ENCODE measurements around the gene RIPK1. TPM values are rescaled to one million over a fixed set of nuclear protein-coding genes. Genes with fewer than 3 reads are reported as not detected.

Gene RIPK1
- total and polyA plus RNA-seq, 9 of the 15 experiments (the other 6 are each of a cell fraction or from before 2014, with no cell fraction given) = 3.8 to 24.9 (median 17.7) TPM

DNA sequence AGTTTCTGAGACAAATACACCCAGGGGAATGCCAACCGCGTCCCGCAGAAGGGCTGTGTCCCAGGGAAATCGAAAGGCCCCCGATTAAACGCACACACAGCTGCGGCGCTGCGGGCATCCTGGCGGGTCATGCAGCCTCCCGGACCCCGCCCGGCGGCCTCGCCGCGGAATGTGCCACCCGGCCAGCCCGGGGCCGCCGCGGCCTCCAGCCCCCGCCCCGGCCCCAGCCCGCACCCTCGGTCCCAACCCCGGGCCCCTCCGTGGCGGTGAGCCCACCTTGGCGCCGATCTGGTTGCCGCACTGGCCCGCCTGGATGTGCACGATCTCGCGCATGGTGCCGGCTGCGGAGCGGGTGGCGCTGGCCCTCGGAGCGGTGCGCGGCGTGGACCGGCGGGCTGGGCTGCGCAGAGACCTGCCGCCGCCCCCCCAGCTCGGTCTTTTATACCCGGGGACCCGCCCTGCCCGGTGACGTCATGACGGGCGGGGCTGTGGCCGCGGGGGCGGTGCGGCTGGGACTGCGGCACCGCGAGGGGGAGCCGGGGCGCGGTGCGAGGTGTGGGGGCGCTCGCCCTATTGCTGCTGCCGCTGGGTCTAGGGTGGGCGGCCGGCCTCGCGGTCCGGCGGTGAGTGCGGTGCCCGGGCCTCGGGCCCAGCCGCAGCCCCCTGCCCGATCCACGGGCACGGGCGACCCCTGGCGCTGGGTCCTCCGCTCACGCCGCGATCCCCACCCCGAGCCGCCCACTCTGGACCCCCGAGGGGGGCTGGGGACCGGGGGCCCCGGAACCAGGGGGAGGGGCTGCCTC, 89.0 kb downstream of the RIPK1 start, which contains the start of gene TUBB2A (continued):
- TF ChIP-seq, protein P1, sequence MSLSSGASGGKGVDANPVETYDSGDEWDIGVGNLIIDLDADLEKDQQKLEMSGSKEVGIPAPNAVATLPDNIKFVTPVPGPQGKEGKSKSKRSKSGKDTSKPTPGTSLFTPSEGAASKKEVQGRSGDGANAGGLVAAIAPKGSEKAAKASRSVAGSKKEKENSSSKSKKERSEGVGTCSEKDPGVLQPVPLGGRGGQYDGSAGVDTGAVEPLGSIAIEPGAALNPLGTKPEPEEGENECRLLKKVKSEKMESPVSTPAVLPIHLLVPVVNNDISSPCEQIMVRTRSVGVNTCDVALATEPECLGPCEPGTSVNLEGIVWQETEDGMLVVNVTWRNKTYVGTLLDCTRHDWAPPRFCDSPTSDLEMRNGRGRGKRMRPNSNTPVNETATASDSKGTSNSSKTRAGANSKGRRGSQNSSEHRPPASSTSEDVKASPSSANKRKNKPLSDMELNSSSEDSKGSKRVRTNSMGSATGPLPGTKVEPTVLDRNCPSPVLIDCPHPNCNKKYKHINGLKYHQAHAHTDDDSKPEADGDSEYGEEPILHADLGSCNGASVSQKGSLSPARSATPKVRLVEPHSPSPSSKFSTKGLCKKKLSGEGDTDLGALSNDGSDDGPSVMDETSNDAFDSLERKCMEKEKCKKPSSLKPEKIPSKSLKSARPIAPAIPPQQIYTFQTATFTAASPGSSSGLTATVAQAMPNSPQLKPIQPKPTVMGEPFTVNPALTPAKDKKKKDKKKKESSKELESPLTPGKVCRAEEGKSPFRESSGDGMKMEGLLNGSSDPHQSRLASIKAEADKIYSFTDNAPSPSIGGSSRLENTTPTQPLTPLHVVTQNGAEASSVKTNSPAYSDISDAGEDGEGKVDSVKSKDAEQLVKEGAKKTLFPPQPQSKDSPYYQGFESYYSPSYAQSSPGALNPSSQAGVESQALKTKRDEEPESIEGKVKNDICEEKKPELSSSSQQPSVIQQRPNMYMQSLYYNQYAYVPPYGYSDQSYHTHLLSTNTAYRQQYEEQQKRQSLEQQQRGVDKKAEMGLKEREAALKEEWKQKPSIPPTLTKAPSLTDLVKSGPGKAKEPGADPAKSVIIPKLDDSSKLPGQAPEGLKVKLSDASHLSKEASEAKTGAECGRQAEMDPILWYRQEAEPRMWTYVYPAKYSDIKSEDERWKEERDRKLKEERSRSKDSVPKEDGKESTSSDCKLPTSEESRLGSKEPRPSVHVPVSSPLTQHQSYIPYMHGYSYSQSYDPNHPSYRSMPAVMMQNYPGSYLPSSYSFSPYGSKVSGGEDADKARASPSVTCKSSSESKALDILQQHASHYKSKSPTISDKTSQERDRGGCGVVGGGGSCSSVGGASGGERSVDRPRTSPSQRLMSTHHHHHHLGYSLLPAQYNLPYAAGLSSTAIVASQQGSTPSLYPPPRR (CRISPR knock-in tag; IDR thresholded peaks at IDR 0.05; ENCODE audit: borderline replicate concordance) = no peak
- TF ChIP-seq NCOR1 (IDR thresholded peaks at IDR 0.05) (peak; percentile 64; the same call in 1 of the 2 replicates), ZFP30 (CRISPR knock-in tag; IDR thresholded peaks at IDR 0.05; ENCODE audit: borderline replicate concordance) (no peak), HDAC8 (tag; IDR thresholded peaks at IDR 0.05) (no peak), KLF16 (IDR thresholded peaks at IDR 0.05) (peak; percentile 67), HNRNPLL (IDR thresholded peaks at IDR 0.05; ENCODE audit: low read depth, low read length, poor library complexity, severe bottlenecking) (no peak), NUFIP1 (IDR thresholded peaks at IDR 0.05; ENCODE audit: partially characterized antibody) (no peak), PHTF2 (CRISPR knock-in tag; IDR thresholded peaks at IDR 0.05) (no peak)
- TF ChIP-seq, protein P2, sequence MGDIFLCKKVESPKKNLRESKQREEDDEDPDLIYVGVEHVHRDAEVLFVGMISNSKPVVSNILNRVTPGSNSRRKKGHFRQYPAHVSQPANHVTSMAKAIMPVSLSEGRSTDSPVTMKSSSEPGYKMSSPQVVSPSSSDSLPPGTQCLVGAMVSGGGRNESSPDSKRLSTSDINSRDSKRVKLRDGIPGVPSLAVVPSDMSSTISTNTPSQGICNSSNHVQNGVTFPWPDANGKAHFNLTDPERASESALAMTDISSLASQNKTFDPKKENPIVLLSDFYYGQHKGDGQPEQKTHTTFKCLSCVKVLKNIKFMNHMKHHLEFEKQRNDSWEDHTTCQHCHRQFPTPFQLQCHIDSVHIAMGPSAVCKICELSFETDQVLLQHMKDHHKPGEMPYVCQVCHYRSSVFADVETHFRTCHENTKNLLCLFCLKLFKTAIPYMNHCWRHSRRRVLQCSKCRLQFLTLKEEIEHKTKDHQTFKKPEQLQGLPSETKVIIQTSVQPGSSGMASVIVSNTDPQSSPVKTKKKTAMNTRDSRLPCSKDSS (IDR thresholded peaks at IDR 0.05; ENCODE audit: low read depth, partially characterized antibody) = no peak
- TF ChIP-seq, protein P3, sequence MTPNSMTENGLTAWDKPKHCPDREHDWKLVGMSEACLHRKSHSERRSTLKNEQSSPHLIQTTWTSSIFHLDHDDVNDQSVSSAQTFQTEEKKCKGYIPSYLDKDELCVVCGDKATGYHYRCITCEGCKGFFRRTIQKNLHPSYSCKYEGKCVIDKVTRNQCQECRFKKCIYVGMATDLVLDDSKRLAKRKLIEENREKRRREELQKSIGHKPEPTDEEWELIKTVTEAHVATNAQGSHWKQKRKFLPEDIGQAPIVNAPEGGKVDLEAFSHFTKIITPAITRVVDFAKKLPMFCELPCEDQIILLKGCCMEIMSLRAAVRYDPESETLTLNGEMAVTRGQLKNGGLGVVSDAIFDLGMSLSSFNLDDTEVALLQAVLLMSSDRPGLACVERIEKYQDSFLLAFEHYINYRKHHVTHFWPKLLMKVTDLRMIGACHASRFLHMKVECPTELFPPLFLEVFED (CRISPR knock-in tag; conservative IDR thresholded peaks at IDR 0.05) = no peak
- TF ChIP-seq, protein P4, sequence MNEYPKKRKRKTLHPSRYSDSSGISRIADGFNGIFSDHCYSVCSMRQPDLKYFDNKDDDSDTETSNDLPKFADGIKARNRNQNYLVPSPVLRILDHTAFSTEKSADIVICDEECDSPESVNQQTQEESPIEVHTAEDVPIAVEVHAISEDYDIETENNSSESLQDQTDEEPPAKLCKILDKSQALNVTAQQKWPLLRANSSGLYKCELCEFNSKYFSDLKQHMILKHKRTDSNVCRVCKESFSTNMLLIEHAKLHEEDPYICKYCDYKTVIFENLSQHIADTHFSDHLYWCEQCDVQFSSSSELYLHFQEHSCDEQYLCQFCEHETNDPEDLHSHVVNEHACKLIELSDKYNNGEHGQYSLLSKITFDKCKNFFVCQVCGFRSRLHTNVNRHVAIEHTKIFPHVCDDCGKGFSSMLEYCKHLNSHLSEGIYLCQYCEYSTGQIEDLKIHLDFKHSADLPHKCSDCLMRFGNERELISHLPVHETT (CRISPR knock-in tag; conservative IDR thresholded peaks at IDR 0.05 in 1 of 2, IDR thresholded peaks at IDR 0.05 in 1 of 2) = no peak
- TF ChIP-seq, protein P5, sequence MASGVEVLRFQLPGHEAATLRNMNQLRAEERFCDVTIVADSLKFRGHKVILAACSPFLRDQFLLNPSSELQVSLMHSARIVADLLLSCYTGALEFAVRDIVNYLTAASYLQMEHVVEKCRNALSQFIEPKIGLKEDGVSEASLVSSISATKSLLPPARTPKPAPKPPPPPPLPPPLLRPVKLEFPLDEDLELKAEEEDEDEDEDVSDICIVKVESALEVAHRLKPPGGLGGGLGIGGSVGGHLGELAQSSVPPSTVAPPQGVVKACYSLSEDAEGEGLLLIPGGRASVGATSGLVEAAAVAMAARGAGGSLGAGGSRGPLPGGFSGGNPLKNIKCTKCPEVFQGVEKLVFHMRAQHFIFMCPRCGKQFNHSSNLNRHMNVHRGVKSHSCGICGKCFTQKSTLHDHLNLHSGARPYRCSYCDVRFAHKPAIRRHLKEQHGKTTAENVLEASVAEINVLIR (CRISPR knock-in tag; IDR thresholded peaks at IDR 0.05) = peak; percentile 96
